Hepatocyte (in vitro differentiated cells): ENCODE data around the gene NECAB2.

Experiments
- CTCF ChIP-seq: fragments of 200-600 bp; sonication (generic); IDR thresholded peaks from 2 replicates; pipeline ENCODE4 v1.5.1; 2016; ENCODE audit warnings: antibody characterized with exemption, mild to moderate bottlenecking; ENCODE audit not compliant: poor library complexity
- EZH2 ChIP-seq: fragments of 200-600 bp; sonication (generic); IDR thresholded peaks from 2 replicates; pipeline ENCODE4 v1.6.1; 2016; ENCODE audit warnings: antibody characterized with exemption, mild to moderate bottlenecking, borderline replicate concordance
- EZH2phosphoT487 ChIP-seq: fragments of 200-600 bp; sonication (generic); IDR thresholded peaks from one replicate; pipeline ENCODE4 v1.6.1; 2018; ENCODE audit warnings: antibody characterized with exemption, mild to moderate bottlenecking, low read depth, moderate library complexity; ENCODE audit not compliant: unreplicated experiment, severe bottlenecking

GRCh38 chr16:83937267-83937666, 30.8 kb upstream of the NECAB2 start:
- no peak for TF ChIP-seq CTCF
- no peak for TF ChIP-seq EZH2
- TF ChIP-seq EZH2phosphoT487, result no peak
